ENCODE results near the gene RPS29. TPM values are rescaled to one million over a fixed set of nuclear protein-coding genes. Genes with fewer than 3 reads are reported as not detected.

RPS29 gene
- total RNA-seq, 4 donors from 2014 or later: 1,474 to 8,142 (median 3,050) TPM

DNA sequence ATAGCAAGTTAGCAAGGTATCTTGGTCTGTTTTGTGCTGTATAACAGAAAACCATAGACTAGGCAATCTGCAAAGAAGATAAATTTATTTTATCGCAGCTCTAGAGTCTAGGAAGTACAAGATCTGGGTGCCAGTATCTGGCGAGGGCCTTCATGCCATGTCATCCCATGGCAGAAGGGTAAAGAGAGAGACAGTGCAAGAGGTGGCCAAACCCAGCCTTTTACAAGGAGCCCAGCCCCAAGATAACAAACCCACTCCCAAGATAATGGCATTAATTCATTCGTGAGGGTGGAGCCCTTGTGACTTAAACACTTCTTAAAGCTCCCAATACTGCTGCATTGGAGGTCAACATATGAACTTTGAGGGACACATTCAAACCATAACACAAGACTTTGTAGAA lies 16.9 kb downstream of the RPS29 start:
- no peak for DNase-seq
- H3K27ac ChIP-seq: no peak overlapping the region
- no peaks in the 10 kb centered on the region for H3K9me3 ChIP-seq
- no peak for TF ChIP-seq POLR2A (IDR thresholded peaks at IDR 0.05)
- TF ChIP-seq, protein P1, sequence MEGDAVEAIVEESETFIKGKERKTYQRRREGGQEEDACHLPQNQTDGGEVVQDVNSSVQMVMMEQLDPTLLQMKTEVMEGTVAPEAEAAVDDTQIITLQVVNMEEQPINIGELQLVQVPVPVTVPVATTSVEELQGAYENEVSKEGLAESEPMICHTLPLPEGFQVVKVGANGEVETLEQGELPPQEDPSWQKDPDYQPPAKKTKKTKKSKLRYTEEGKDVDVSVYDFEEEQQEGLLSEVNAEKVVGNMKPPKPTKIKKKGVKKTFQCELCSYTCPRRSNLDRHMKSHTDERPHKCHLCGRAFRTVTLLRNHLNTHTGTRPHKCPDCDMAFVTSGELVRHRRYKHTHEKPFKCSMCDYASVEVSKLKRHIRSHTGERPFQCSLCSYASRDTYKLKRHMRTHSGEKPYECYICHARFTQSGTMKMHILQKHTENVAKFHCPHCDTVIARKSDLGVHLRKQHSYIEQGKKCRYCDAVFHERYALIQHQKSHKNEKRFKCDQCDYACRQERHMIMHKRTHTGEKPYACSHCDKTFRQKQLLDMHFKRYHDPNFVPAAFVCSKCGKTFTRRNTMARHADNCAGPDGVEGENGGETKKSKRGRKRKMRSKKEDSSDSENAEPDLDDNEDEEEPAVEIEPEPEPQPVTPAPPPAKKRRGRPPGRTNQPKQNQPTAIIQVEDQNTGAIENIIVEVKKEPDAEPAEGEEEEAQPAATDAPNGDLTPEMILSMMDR (IDR thresholded peaks at IDR 0.05): no peak
- no peak overlapping the region for H3K4me3 ChIP-seq
- no peaks in the 10 kb centered on the region for H3K4me1 ChIP-seq
- no peaks in the 10 kb centered on the region for H3K27me3 ChIP-seq
- no peaks in the 10 kb centered on the region for H3K36me3 ChIP-seq

DNA sequence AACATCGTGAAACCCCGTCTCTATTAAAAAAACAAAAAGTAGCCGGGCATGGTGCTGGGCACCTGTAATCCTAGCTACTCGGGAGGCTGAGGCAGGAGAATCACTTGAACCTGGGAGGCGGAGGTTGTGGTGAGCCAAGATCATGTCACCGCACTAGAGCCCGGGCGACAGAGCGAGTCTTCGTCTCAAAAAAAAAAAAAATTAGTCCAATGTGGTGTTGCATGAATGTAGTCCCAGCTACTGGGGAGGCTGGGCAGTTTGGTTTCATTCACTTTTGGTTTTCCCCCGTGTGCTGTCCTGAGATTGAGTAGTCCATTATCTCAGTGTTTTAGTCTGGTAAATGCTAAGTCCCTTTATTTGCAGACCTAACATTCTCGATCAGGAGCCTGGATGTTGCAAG lies 19.5 kb downstream of the RPS29 start:
- Histone ChIP-seq H3K27me3 (no peaks in the 10 kb centered on the region), H3K4me3 (no peak overlapping the region), H3K9me3 (no peaks in the 10 kb centered on the region), H3K4me1 (no peaks in the 10 kb centered on the region), H3K36me3 (no peaks in the 10 kb centered on the region), H3K27ac (no peak overlapping the region)
- no peak for TF ChIP-seq POLR2A (IDR thresholded peaks at IDR 0.05)
- no peak for DNase-seq

DNA sequence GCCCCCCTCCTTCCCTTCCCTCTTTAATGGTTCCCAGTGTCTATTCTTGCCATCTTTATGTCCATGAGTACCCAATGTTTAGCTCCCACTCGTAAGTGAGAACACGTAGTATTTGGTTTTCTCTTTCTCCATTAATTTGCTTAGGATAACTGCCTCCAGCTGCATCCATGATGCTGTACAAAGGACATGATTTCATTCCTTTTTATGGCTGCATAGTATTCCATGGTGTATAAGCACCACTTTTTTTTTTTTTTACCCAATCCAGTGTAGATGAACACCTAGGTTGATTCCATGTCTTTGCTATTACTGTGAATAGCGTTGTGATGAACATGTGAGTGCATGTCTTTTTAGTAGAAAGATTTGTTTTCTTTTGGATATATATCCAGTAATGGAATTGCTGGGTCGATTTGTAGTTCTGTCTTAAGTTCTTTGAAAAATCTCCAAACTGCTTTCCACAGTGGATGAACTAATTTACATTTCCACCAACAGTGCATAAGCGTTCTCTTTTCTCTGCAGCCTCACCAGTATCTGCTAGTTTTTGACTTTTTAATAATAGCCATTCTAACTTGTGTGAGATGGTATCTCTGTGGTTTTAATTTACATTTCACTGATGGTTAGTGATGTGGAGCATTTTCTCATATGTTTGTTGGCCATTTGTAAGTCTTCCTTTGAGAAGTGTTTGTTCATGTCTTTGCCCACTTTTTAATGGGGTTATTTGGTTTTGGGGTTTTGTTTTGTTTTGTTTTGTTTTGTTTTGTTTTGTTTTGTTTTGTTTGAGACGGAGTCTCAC lies 26.0 kb downstream of the RPS29 start:
- no peaks in the 10 kb centered on the region for H3K27me3 ChIP-seq
- H3K36me3 ChIP-seq: no peaks in the 10 kb centered on the region
- no peak for DNase-seq
- no peak overlapping the region for H3K27ac ChIP-seq
- no peak overlapping the region for H3K4me3 ChIP-seq
- TF ChIP-seq, protein P1 (IDR thresholded peaks at IDR 0.05): no peak
- no peak for TF ChIP-seq POLR2A (IDR thresholded peaks at IDR 0.05)
- H3K9me3 ChIP-seq: no peaks in the 10 kb centered on the region
- H3K4me1 ChIP-seq: no peaks in the 10 kb centered on the region

DNA sequence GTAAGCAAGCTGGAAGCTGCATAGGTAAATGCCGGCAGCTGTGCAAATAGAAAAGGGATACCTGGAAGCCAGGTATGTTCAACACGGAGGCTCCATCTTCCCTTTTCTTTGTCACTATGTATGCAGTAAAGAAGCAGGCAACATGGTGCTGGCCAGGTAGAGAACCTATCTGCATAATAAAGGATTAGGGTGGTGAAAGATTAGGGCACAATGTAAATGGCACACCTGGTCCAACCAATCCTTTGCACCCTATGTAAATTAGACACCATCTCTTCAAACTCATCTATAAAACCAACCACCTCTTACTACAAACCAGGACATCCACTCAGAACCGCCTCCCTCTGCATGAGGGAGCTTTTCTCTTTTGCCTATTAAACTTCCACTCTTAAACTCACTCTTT lies 32.3 kb downstream of the RPS29 start:
- H3K27ac ChIP-seq: no peak overlapping the region
- TF ChIP-seq, protein P1 (IDR thresholded peaks at IDR 0.05): no peak
- TF ChIP-seq POLR2A (IDR thresholded peaks at IDR 0.05): no peak
- H3K36me3 ChIP-seq: no peaks in the 10 kb centered on the region
- DNase-seq: no peak
- no peaks in the 10 kb centered on the region for H3K9me3 ChIP-seq
- H3K27me3 ChIP-seq: no peaks in the 10 kb centered on the region
- H3K4me3 ChIP-seq: no peak overlapping the region
- H3K4me1 ChIP-seq: no peaks in the 10 kb centered on the region

DNA sequence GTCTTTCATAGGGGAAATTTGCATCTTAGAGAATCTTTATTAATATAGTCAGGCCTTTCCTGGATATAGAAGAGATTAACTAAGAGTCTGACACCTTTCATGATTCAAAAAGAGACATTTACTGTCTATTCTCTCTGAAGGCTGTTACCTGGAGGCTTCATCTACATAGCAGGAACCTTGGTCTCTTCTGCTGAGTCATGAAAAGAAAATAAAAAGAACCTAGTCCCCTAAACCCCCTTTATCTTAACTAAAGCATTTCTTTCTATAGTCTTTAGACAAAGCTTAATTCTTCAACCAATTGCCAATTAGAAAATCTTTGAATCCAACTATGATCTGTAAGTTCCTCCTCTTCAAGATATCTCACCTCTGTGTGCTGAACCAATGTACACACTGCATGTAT lies 33.1 kb downstream of the RPS29 start:
- H3K4me1 ChIP-seq: no peaks in the 10 kb centered on the region
- no peaks in the 10 kb centered on the region for H3K27me3 ChIP-seq
- H3K9me3 ChIP-seq: no peaks in the 10 kb centered on the region
- H3K4me3 ChIP-seq: no peak overlapping the region
- no peaks in the 10 kb centered on the region for H3K36me3 ChIP-seq
- DNase-seq: no peak
- TF ChIP-seq POLR2A (IDR thresholded peaks at IDR 0.05): no peak
- TF ChIP-seq, protein P1 (IDR thresholded peaks at IDR 0.05): no peak
- no peak overlapping the region for H3K27ac ChIP-seq

DNA sequence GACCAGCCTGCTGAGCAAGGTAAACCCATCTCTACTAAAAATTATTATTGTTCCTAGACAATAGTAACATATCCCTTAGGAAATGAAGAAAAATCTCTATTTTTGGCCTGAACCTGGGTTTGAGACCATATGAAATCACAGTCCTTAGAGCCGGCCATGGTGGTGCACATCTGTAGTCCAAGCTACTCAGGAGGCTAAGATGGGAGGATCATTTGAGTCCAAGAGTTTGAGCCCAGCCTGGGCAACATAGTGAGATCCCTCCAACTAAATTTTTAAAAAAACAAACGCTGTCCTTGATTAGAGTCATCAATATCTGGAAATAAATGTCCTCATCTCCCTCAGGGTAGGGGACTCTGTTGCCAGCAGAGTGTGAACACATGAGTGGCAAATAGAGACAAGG lies 34.6 kb downstream of the RPS29 start:
- Histone ChIP-seq H3K4me3 (no peak overlapping the region), H3K4me1 (no peaks in the 10 kb centered on the region), H3K27ac (no peak overlapping the region), H3K9me3 (no peaks in the 10 kb centered on the region), H3K27me3 (no peaks in the 10 kb centered on the region), H3K36me3 (no peaks in the 10 kb centered on the region)
- DNase-seq: no peak
- TF ChIP-seq, protein P1 (IDR thresholded peaks at IDR 0.05): no peak
- no peak for TF ChIP-seq POLR2A (IDR thresholded peaks at IDR 0.05)
